22Rv1 (cell line): ENCODE results near the gene NPEPL1.
"Not testable (repeated sequence)": the region's sequence is repeated elsewhere in the genome, so short reads cannot be mapped to it uniquely, and the experiment has no call there.

ENCODE experiments used
- H3K27ac ChIP-seq: fragments of 450-650 bp; 2 replicates; pipeline ENCODE4 v1.5.1; 2017
- ZFX ChIP-seq: fragments of 450-650 bp; IDR thresholded peaks from 2 replicates; pipeline ENCODE4 v1.6.1; 2017; ENCODE audit warnings: antibody characterized with exemption, borderline replicate concordance
- TF ChIP-seq, protein P1 (sequence below): fragments of 450-650 bp; IDR thresholded peaks from 2 replicates; pipeline ENCODE4 v1.5.1; 2017; ENCODE audit warnings: mild to moderate bottlenecking

Gene NPEPL1

GRCh38 chr20:58749098-58749769 is 56.6 kb downstream of the NPEPL1 start:
- H3K27ac ChIP-seq: no peak overlapping the region
- TF ChIP-seq ZFX: no peak
- TF ChIP-seq, protein P1, sequence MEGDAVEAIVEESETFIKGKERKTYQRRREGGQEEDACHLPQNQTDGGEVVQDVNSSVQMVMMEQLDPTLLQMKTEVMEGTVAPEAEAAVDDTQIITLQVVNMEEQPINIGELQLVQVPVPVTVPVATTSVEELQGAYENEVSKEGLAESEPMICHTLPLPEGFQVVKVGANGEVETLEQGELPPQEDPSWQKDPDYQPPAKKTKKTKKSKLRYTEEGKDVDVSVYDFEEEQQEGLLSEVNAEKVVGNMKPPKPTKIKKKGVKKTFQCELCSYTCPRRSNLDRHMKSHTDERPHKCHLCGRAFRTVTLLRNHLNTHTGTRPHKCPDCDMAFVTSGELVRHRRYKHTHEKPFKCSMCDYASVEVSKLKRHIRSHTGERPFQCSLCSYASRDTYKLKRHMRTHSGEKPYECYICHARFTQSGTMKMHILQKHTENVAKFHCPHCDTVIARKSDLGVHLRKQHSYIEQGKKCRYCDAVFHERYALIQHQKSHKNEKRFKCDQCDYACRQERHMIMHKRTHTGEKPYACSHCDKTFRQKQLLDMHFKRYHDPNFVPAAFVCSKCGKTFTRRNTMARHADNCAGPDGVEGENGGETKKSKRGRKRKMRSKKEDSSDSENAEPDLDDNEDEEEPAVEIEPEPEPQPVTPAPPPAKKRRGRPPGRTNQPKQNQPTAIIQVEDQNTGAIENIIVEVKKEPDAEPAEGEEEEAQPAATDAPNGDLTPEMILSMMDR: no peak

DNA sequence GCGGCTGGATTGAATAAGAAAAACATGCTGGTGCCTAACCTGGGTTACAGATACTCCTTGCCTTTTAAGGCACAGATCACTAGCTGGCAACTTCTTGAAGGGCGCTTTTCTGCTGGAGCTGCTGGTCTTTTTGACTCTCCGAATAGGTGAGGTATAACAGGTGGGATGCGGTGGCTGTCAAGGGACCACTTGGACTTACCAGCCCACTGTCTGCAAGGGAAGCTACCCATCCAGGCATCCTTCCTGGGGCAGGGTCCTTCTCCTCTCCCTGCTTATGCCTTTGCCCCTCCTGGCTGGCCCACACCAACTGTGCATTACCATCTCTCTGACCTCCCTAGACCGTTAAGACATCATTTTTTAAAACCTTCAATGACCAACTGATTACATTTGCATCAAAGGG is 57.4 kb downstream of the NPEPL1 start:
- no peak for TF ChIP-seq ZFX
- TF ChIP-seq, protein P1: no peak
- H3K27ac ChIP-seq: no peak overlapping the region

DNA sequence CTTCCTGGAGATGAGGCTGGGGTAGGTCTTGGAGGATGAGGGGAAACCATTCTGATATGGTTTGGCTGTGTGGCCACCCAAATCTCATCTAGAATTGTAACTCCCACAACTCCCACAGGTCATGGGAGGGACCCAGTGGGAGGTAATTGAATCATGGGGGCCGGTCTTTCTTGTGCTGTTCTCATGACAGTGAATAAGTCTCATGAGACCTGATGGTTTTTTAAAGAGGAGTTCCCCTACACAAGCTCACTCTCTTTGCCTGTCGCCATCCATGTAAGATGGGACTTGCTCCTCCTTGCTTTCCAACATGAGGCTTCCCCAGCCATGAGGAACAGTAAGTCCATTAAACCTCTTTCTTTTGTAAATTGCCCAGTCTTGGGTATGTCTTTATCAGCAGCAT is 58.1 kb downstream of the NPEPL1 start:
- H3K27ac ChIP-seq: not testable (repeated sequence)

DNA sequence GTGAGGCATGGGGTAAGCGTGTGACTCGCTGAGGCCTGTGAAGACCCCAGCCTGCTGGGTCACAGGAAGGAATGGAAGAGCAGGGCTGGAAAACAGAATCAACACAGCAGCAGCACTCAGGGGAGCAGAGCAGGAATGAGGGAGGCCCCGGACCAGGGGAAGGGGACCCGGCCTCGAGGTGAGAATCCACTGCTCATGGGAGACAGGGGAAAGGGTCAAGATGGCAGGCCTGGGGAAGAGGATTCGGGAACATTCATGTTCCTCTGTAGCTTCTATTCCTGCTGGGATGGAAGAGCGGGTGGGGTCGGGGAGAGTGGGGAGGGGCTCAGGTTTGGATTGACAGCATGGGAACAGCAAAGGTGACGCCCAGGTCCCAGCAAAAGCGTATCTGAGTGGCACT is 59.4 kb downstream of the NPEPL1 start:
- TF ChIP-seq, protein P1: no peak
- TF ChIP-seq ZFX: no peak

GRCh38 chr20:58752565-58752964 is 60.0 kb downstream of the NPEPL1 start:
- no peak overlapping the region for H3K27ac ChIP-seq
- TF ChIP-seq ZFX: no peak
- TF ChIP-seq, protein P1: no peak

More for the DNA sequence above, 59.4 kb downstream of the NPEPL1 start:
- no peak overlapping the region for H3K27ac ChIP-seq

DNA sequence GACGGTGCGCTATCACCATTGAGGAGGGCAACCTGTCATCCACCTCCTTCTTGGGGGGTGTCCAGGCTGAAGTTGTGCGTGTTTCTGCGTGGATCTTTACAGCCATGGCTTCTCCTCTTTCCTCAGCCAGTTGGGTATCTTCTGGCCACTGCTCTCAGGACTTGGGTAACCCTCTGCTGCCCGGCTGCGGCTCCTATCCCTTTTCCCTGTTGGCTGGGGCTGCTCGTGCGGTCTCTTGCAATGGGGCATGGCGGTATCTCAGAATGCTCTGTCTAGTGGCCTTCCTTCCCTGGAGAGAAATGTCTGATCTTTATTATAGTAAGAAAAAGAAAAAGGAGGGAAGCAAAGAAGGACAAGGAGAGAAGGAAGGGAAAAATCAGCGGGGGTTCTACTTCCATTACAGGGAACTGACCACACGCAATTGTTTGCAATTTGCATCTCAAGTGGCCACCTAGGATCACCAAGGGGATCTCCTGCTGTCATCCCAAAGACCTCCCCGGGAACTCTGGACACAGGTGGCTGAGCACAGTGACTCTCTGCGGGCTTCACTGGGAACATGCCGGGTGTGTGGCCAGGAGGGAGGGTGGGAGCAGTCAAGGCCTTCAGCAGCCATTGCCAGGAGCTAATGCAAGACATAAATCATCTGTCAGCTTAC is 60.8 kb downstream of the NPEPL1 start:
- TF ChIP-seq, protein P1: no peak
- TF ChIP-seq ZFX: no peak
- no peak overlapping the region for H3K27ac ChIP-seq

GRCh38 chr20:58753922-58754551 is 61.4 kb downstream of the NPEPL1 start:
- no peak overlapping the region for H3K27ac ChIP-seq
- TF ChIP-seq ZFX: no peak
- TF ChIP-seq, protein P1: no peak
